Forelimb muscle (tissue), 1 donor: ENCODE results near the gene PNPLA7. TPM values are rescaled to one million over a fixed set of nuclear protein-coding genes. Genes with fewer than 3 reads are reported as not detected.
"Not testable (repeated sequence)": the region's sequence is repeated elsewhere in the genome, so short reads cannot be mapped to it uniquely, and the experiment has no call there.

Experiments used
- DNase-seq: peaks from one replicate; pipeline ENCODE4 v3.0.0-alpha.2; 2013; ENCODE audit warnings: low read depth
- polyA plus RNA-seq: library from polyadenylated mRNA; unstranded; fragments of 120-200 nt; gene quantifications from one replicate; pipeline ENCODE4 v1.2.1, GENCODE V29; 2013; ENCODE audit not compliant: insufficient read length

The PNPLA7 gene
- polyA plus RNA-seq, 1 donor: 3.6 TPM

DNA sequence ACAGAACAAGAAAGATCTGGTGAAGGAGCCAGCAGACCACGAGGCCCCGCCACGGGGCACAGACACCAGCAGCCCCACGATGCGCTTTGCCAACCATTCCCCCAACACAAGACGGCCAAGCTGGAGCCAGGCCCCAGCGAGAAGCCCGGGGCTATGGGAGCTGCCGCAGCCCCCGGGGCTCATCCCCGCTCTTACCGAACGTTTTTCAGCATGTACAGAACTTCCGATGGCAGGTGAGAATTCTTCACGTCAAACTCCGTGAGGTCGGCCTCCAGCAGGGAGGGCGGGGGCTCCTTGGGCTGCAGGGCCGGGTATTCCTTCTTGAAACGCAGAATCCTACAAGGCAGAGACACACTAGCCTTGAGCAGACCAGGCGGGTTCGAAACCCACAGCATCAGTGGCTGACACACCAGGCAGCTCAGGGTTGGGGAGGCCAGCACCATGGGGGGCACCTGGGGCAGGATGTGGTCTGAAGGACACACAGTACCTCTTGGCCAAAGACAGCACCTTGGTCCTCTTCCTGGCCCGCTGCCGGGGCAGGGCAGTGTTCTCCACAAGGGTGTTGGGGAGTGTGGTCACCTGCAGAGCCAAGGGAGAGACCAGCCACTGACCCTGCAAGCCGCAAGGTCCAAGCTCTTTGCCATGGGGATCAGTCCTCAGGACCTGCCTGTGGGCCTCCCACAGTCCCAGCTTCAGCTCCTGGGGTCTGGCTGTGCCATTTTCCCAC, 6.8 kb downstream of the PNPLA7 start:
- no peak for DNase-seq

DNA sequence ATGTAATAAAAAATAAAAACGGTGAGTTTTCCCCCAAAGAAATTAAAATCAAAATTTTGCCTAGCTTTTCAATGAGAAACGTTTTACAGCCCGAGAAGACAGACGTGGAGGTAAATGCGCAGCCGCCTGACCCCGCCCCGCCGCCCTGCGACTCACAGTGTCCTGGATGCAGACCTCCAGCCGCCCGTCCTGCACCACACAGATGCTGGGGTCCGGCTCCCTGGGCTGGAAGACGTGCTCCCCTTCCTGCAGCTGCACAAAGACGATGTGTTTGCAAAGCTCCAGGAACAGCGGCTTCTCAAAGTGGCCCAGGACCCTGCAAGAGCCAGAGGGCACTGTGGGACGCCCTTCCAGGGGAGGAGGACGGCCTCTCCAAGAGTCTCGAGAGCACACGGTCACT, 7.7 kb downstream of the PNPLA7 start:
- DNase-seq: no peak

- no peak for DNase-seq
Measured at GRCh38 chr9:137540536-137540935, 9.7 kb downstream of the PNPLA7 start.

GRCh38 chr9:137538058-137538457, 12.1 kb downstream of the PNPLA7 start:
- DNase-seq: no peak

GRCh38 chr9:137536594-137537131, 13.5 kb downstream of the PNPLA7 start:
- not testable (repeated sequence) for DNase-seq

DNA sequence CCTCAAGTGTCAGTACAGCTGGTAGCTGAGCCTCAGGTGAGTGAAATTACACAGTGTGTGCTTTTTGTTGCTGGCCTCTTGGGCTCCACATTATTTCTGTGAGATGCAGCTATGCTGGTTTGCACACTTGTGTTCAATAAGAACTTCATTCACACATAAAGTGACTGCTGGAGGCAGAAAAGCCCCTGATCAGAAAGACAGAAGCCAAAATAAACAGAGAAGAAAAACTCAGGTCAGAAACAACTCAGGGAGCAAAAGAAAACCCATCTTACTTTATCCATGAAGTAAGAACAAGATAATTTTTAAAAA, 15.1 kb downstream of the PNPLA7 start:
- no peak for DNase-seq

GRCh38 chr9:137534256-137535119, 15.7 kb downstream of the PNPLA7 start:
- DNase-seq: no peak

GRCh38 chr9:137532891-137533468, 17.2 kb downstream of the PNPLA7 start:
- DNase-seq: not testable (repeated sequence)

- DNase-seq: no peak
Measured at GRCh38 chr9:137531099-137531765, 19.0 kb downstream of the PNPLA7 start.

GRCh38 chr9:137530331-137530730, 19.9 kb downstream of the PNPLA7 start:
- DNase-seq: no peak

GRCh38 chr9:137524981-137525317, 25.3 kb downstream of the PNPLA7 start:
- DNase-seq: no peak

GRCh38 chr9:137524161-137524980, 25.8 kb downstream of the PNPLA7 start:
- no peak for DNase-seq

GRCh38 chr9:137522746-137523455, 27.3 kb downstream of the PNPLA7 start:
- DNase-seq: no peak

- no peak for DNase-seq
Measured at GRCh38 chr9:137521405-137521985, 28.7 kb downstream of the PNPLA7 start.

DNA sequence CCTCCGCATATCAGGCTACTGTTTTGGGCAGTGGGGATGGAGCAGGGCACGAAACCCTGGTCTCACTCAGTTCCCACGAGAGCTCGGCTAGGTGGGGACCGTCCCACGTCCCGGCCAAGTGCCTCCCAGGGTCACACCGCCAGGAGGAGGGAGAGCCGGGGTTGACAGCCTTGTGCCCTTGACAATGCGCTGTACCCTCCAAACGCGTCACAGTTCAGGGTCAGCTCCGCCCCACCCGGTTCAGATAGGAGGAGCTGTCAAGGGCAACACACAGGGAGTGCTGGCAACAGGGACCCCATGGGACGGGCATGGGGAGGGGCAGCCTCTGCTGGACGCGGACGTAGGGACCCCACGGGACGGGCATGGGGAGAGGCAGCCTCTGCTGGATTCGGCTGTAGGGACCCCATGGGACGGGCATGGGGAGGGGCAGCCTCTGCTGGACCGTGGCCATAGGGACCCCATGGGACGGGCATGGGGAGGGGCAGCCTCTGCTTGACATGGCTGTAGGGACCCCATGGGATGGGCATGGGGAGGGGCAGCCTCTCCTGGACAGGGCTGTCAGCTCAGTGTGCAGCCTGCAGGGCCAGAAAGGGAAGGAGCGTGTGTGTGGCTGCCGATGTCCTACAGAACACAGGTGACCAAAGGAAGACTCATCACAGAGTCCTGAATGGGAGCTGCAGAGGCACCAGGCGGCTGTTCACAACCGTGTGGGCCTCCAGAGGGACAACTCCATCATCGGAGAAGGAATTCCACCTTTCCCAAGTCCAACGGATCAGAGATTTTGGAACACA, 29.4 kb downstream of the PNPLA7 start:
- DNase-seq: no peak

GRCh38 chr9:137519553-137519952, 30.6 kb downstream of the PNPLA7 start:
- no peak for DNase-seq

DNA sequence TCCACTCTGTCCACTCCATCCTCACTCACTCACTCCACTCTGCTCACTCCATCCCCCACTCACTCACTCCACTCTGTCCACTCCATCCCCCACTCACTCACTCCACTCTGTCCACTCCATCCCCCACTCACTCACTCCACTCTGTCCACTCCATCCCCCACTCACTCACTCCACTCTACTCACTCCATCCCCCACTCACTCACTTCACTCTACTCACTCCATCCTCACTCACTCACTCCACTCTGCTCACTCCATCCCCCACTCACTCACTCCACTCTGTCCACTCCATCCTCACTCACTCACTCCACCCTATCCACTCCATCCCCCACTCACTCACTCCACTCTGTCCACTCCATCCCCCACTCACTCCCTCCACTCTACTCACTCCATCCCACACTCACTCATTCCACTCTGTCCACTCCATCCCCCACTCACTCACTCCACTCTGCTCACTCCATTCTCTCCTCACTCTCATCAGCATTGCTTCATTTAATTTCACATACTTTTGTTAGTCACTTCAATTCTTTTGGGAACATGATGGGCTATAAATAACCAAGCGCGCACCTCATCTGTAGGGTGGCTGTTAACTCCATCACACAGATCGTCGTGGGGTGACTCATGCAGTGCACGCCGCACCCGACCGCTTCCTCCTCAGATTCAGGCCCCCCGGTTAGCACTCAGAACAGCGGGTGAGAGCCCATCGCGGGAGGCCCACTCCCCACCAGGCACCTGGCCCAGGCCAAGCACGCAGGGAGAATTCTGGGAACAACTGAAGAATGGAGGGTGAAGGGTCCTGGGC, 31.3 kb downstream of the PNPLA7 start:
- DNase-seq: not testable (repeated sequence)

- no peak for DNase-seq
Measured at GRCh38 chr9:137516144-137516917, 33.9 kb downstream of the PNPLA7 start.
